HepG2 (cell line): ENCODE measurements around the gene NOXO1. TPM values are rescaled to one million over a fixed set of nuclear protein-coding genes. Genes with fewer than 3 reads are reported as not detected.

Experiments used
- ATAC-seq: fragments of 200-7000 bp; cut with Tn5 transposase; 3 replicates; pipeline ENCODE4 v1.9.1; 2020; ENCODE audit warnings: mild to moderate bottlenecking, moderate library complexity
- BruUV-seq: library from RNA; stranded (reverse); fragments of 400-500 nt; replicated peaks from 2 replicates; lab custom pipeline; 2021; lab: Mats Ljungman, UMichigan
- CTCF ChIA-PET: fragments of 300-600 bp; formaldehyde crosslinking; extraction: SDS; loops from one replicate; lab custom pipeline; 2021; ENCODE audit warnings: low total read pairs, inconsistent platforms, low intra/inter-chr PET ratio; lab: Yijun Ruan, JAX
- POLR2A ChIA-PET: fragments of 350-600 bp; sonication (Branson Sonifier 250); formaldehyde crosslinking; loops from one replicate; lab custom pipeline; 2020; ENCODE audit warnings: antibody characterized with exemption, inconsistent platforms; lab: Yijun Ruan, JAX
- DNase-seq: peaks from one replicate; pipeline ENCODE4 v3.0.0-alpha.2; 2015; ENCODE audit warnings: low spot score
- FAIRE-seq: peaks from 3 replicates; lab custom pipeline; 2011; peaks lifted over from hg19 to GRCh38; lab: Jason Lieb, UNC
- H2AFZ ChIP-seq: one replicate; pipeline ENCODE4 v1.6.1; 2011; ENCODE audit warnings: low read length, inconsistent platforms
- H3K27ac ChIP-seq: fragments of 300-600 bp; 3 replicates; pipeline ENCODE4 v1.8.0; 2011; ENCODE audit warnings: mixed run types, mild to moderate bottlenecking, mixed read lengths, low read length, inconsistent platforms; ENCODE audit not compliant: insufficient read depth; ENCODE audit errors: extremely low read length
- H3K27me3 ChIP-seq, 2 experiments: fragments of 200-600 bp in 1 of 2; 2 replicates in 1 of 2; 3 replicates in 1 of 2; pipeline versions ENCODE4 v1.6.0 to v1.8.0; 2011; ENCODE audit warnings: low read length in 2 of 2, mild to moderate bottlenecking in 2 of 2, moderate library complexity in 2 of 2, inconsistent platforms in 1 of 2; ENCODE audit not compliant: insufficient read depth in 2 of 2, control insufficient read depth in 1 of 2
- H3K36me3 ChIP-seq, 2 experiments: fragments of 200-600 bp in 1 of 2; replicated peaks in 1 of 2; 2 replicates in 1 of 2; 3 replicates in 1 of 2; pipeline versions ENCODE4 v1.5.1 to v1.8.0; 2011; ENCODE audit warnings: low read length in 2 of 2, inconsistent platforms in 1 of 2; ENCODE audit not compliant: insufficient read depth in 2 of 2, control insufficient read depth in 1 of 2
- H3K4me1 ChIP-seq: 2 replicates; pipeline ENCODE4 v1.5.1; 2012; ENCODE audit warnings: low read length, inconsistent platforms; ENCODE audit not compliant: insufficient read depth
- H3K4me2 ChIP-seq: 2 replicates; pipeline ENCODE4 v1.6.0; 2011; ENCODE audit warnings: low read depth, low read length, inconsistent platforms
- H3K4me3 ChIP-seq, 3 experiments: fragments of 200-600 bp in 1 of 3; sonication (generic), shearing (Covaris generic) in 1 of 3; replicated peaks in 1 of 3; 2 replicates each; pipeline ENCODE4 v1.5.1; 2011 to 2016; ENCODE audit warnings: low read length in 3 of 3, inconsistent platforms in 2 of 3, low read depth in 2 of 3, mild to moderate bottlenecking in 2 of 3, control low read depth in 1 of 3, mixed read lengths in 1 of 3; ENCODE audit not compliant: insufficient read depth in 1 of 3
- H3K79me2 ChIP-seq: one replicate; pipeline ENCODE4 v1.6.1; 2011; ENCODE audit warnings: low read length, inconsistent platforms; ENCODE audit not compliant: insufficient read depth
- H3K9ac ChIP-seq: 2 replicates; pipeline ENCODE4 v1.6.0; 2011; ENCODE audit warnings: mild to moderate bottlenecking, low read depth, low read length, inconsistent platforms; ENCODE audit not compliant: insufficient read depth
- H3K9me3 ChIP-seq: 2 replicates; pipeline ENCODE4 v1.5.1; 2012; ENCODE audit warnings: mild to moderate bottlenecking, low read length
- H4K20me1 ChIP-seq: 2 replicates; pipeline ENCODE4 v1.6.0; 2011; ENCODE audit warnings: inconsistent platforms, mild to moderate bottlenecking, low read length, moderate library complexity; ENCODE audit not compliant: insufficient read depth
- MEF2D ChIP-seq: sonication (generic); formaldehyde crosslinking; IDR thresholded peaks from 2 replicates; pipeline ENCODE4 v1.5.1; 2020; ENCODE audit warnings: mild to moderate bottlenecking, missing genetic modification reagents
- SPEN ChIP-seq: sonication (generic); formaldehyde crosslinking; IDR thresholded peaks from 2 replicates; pipeline ENCODE4 v1.5.1; 2020; ENCODE audit warnings: low read depth, mild to moderate bottlenecking, missing genetic modification reagents
- ZNF572 ChIP-seq: sonication (generic); formaldehyde crosslinking; IDR thresholded peaks from 2 replicates; pipeline ENCODE4 v1.5.1; 2020; ENCODE audit warnings: mild to moderate bottlenecking, missing genetic modification reagents
- ZNF605 ChIP-seq: sonication (generic); formaldehyde crosslinking; IDR thresholded peaks from 2 replicates; pipeline ENCODE4 v1.8.0; 2022; ENCODE audit warnings: mild to moderate bottlenecking, missing genetic modification reagents
- ZSCAN21 ChIP-seq: sonication (generic); formaldehyde crosslinking; IDR thresholded peaks from 2 replicates; pipeline ENCODE4 v1.8.0; 2022; ENCODE audit warnings: mild to moderate bottlenecking, missing genetic modification reagents, moderate library complexity, borderline replicate concordance
- WGBS: methylation state at CpG from one replicate; pipeline ENCODE4 v1.1.6; 2017; ENCODE audit warnings: low lambda C conversion rate; 5-methylcytosine and 5-hydroxymethylcytosine counted together
- in situ Hi-C: cut with HindIII; loops from 2 replicates; pipeline ENCODE4 v1.10.0; 2017; ENCODE audit warnings: low pct_unique_long_range_greater_than_20kb; ENCODE audit not compliant: extremely low pct_ligation_motif_present
- intact Hi-C: fragments of 100-400 bp; cut with micrococcal nuclease; formaldehyde crosslinking; loops from one replicate; pipeline ENCODE4 v1.10.0; 2022; ENCODE audit not compliant: unreplicated experiment
- polyA plus RNA-seq, 8 experiments: library from polyadenylated mRNA; depleted of rRNA in 3 of 8; stranded (reverse) in 7 of 8; unstranded in 1 of 8; fragments of >200 nt; fragmentation: Illumina TruSeq in 4 of 8; extraction: Trizol in 4 of 8; gene quantifications; 2 replicates each; pipeline versions ENCODE4 v1.2.1 to v1.2.3, GENCODE V29; 2011 to 2016; ENCODE audit warnings: low read depth in 4 of 8, missing spikeins in 1 of 8, mixed read lengths in 1 of 8; ENCODE audit not compliant: insufficient read depth in 1 of 8
- total RNA-seq, 5 experiments: library from RNA; depleted of rRNA; stranded (reverse); fragments of >200 nt; fragmentation: Illumina TruSeq; extraction: Trizol; gene quantifications; 2 replicates each; pipeline ENCODE4 v1.2.3, GENCODE V29; 2016; ENCODE audit warnings: low read depth in 1 of 5
- TF ChIP-seq, protein P1 (sequence below), 2 experiments: sonication (generic) in 1 of 2; formaldehyde crosslinking in 1 of 2; IDR thresholded peaks; 2 replicates each; pipeline versions ENCODE4 v1.5.1 to v1.6.1; 2011 to 2020; ENCODE audit warnings: borderline replicate concordance in 1 of 2, low read depth in 1 of 2, low read length in 1 of 2, mild to moderate bottlenecking in 1 of 2, missing genetic modification reagents in 1 of 2, moderate library complexity in 1 of 2
- TF ChIP-seq, protein P2 (sequence below): sonication (generic); formaldehyde crosslinking; IDR thresholded peaks from 2 replicates; pipeline ENCODE4 v1.4.0; 2020; ENCODE audit warnings: missing genetic modification reagents
- TF ChIP-seq, protein P3 (sequence below): sonication (generic); formaldehyde crosslinking; IDR thresholded peaks from 2 replicates; pipeline ENCODE4 v1.4.0; 2020; ENCODE audit warnings: missing genetic modification reagents, borderline replicate concordance
- TF ChIP-seq, protein P4 (sequence below): sonication (generic); formaldehyde crosslinking; IDR thresholded peaks from 2 replicates; pipeline ENCODE4 v1.4.0; 2020; ENCODE audit warnings: missing genetic modification reagents
- TF ChIP-seq, protein P5 (sequence below): fragments of 450-650 bp; IDR thresholded peaks from 2 replicates; pipeline ENCODE4 v1.6.1; 2016

NOXO1 gene
- total and polyA plus RNA-seq, 2 of the 13 experiments (the other 11 are each of a cell fraction or from before 2014, with no cell fraction given): 0.69 to 1.4 TPM

DNA sequence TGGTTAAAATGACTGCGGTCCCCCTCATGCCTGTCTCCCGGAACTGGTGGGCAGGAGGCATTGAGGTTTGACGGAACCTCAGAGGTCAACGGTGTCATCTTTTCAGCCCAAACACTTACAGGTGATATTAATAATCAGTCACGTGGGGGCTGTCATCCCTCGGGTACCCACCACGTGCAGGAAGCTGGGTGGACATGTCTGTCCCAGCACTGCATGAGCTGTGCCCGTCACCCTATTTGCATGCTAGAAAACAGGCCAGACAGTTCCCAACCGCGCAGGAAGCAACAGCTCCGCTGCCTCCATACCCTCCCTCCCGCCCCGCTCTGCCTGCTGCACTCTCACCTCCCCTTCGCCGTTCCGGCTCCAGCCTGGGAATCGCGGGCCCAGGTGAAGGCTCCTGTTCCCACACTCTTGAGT is 9.9 kb upstream of the NOXO1 start:
- POLR2A ChIA-PET: interaction anchor here (0.8 to 2.0 kb wide), 7 partner anchors 13 to 164 kb away, joined by 3 to 13 read pairs (median 5); partner anchors contain the start of genes RPS2 and TRAF7
- no peak overlapping the region for H2AFZ ChIP-seq
- peak overlapping the region; percentile 60; the same call in 1 of the 2 replicates for H3K9ac ChIP-seq
- no peak for FAIRE-seq
- H3K36me3 ChIP-seq: peaks cover 6 to 9% of the 10 kb centered on the region in 2 experiments; a peak in 4 of 5 replicates
- in situ Hi-C loops (no loop called here), intact Hi-C loops (no loop called here)
- CTCF ChIA-PET: no interaction called here
- peak overlapping the region; percentile 60 to 82 (median 77) for H3K4me3 ChIP-seq
- H4K20me1 ChIP-seq: no peaks in the 10 kb centered on the region
- peak; percentile 14; the same call in 2 of the 3 replicates for ATAC-seq
- no peak overlapping the region for H3K27ac ChIP-seq
- peaks cover 57% of the 10 kb centered on the region for H3K4me1 ChIP-seq
- peak overlapping the region; percentile 95 for H3K4me2 ChIP-seq
- no peak for DNase-seq
- 59% methylated on average over 5 of the region's 18 CpGs for WGBS
- H3K9me3 ChIP-seq: no peaks in the 10 kb centered on the region
- no peaks in the 10 kb centered on the region for H3K79me2 ChIP-seq
- no TSS peak for BruUV-seq
- peaks cover 0 to 8% of the 10 kb centered on the region in 2 experiments; a peak in 2 of 5 replicates for H3K27me3 ChIP-seq
- TF ChIP-seq ZNF572 (CRISPR knock-in tag): no peak
- TF ChIP-seq SPEN (CRISPR knock-in tag): peak; percentile 21; the same call in 1 of the 2 replicates
- TF ChIP-seq MEF2D: 0 out of 2 replicates have a peak, but pooled peaks have one; percentile 37
- TF ChIP-seq, protein P1, sequence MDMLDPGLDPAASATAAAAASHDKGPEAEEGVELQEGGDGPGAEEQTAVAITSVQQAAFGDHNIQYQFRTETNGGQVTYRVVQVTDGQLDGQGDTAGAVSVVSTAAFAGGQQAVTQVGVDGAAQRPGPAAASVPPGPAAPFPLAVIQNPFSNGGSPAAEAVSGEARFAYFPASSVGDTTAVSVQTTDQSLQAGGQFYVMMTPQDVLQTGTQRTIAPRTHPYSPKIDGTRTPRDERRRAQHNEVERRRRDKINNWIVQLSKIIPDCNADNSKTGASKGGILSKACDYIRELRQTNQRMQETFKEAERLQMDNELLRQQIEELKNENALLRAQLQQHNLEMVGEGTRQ (IDR thresholded peaks at IDR 0.05; ENCODE audit: low read depth, low read length): peak; percentile 46; the same call in 1 of the 2 replicates
- TF ChIP-seq, protein P1 (CRISPR knock-in tag; IDR thresholded peaks at IDR 0.05; ENCODE audit: borderline replicate concordance): 0 out of 2 replicates have a peak, but pooled peaks have one; percentile 14
- TF ChIP-seq, protein P2, sequence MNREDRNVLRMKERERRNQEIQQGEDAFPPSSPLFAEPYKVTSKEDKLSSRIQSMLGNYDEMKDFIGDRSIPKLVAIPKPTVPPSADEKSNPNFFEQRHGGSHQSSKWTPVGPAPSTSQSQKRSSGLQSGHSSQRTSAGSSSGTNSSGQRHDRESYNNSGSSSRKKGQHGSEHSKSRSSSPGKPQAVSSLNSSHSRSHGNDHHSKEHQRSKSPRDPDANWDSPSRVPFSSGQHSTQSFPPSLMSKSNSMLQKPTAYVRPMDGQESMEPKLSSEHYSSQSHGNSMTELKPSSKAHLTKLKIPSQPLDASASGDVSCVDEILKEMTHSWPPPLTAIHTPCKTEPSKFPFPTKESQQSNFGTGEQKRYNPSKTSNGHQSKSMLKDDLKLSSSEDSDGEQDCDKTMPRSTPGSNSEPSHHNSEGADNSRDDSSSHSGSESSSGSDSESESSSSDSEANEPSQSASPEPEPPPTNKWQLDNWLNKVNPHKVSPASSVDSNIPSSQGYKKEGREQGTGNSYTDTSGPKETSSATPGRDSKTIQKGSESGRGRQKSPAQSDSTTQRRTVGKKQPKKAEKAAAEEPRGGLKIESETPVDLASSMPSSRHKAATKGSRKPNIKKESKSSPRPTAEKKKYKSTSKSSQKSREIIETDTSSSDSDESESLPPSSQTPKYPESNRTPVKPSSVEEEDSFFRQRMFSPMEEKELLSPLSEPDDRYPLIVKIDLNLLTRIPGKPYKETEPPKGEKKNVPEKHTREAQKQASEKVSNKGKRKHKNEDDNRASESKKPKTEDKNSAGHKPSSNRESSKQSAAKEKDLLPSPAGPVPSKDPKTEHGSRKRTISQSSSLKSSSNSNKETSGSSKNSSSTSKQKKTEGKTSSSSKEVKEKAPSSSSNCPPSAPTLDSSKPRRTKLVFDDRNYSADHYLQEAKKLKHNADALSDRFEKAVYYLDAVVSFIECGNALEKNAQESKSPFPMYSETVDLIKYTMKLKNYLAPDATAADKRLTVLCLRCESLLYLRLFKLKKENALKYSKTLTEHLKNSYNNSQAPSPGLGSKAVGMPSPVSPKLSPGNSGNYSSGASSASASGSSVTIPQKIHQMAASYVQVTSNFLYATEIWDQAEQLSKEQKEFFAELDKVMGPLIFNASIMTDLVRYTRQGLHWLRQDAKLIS (CRISPR knock-in tag): no peak
- 0 out of 2 replicates have a peak, but pooled peaks have one; percentile 19 for TF ChIP-seq ZSCAN21 (CRISPR knock-in tag)
- TF ChIP-seq, protein P3, sequence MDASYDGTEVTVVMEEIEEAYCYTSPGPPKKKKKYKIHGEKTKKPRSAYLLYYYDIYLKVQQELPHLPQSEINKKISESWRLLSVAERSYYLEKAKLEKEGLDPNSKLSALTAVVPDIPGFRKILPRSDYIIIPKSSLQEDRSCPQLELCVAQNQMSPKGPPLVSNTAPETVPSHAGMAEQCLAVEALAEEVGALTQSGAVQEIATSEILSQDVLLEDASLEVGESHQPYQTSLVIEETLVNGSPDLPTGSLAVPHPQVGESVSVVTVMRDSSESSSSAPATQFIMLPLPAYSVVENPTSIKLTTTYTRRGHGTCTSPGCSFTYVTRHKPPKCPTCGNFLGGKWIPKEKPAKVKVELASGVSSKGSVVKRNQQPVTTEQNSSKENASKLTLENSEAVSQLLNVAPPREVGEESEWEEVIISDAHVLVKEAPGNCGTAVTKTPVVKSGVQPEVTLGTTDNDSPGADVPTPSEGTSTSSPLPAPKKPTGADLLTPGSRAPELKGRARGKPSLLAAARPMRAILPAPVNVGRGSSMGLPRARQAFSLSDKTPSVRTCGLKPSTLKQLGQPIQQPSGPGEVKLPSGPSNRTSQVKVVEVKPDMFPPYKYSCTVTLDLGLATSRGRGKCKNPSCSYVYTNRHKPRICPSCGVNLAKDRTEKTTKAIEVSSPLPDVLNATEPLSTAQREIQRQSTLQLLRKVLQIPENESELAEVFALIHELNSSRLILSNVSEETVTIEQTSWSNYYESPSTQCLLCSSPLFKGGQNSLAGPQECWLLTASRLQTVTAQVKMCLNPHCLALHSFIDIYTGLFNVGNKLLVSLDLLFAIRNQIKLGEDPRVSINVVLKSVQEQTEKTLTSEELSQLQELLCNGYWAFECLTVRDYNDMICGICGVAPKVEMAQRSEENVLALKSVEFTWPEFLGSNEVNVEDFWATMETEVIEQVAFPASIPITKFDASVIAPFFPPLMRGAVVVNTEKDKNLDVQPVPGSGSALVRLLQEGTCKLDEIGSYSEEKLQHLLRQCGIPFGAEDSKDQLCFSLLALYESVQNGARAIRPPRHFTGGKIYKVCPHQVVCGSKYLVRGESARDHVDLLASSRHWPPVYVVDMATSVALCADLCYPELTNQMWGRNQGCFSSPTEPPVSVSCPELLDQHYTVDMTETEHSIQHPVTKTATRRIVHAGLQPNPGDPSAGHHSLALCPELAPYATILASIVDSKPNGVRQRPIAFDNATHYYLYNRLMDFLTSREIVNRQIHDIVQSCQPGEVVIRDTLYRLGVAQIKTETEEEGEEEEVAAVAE (CRISPR knock-in tag): no peak
- 0 out of 2 replicates have a peak, but pooled peaks have one; percentile 28 for TF ChIP-seq ZNF605
- TF ChIP-seq, protein P4, sequence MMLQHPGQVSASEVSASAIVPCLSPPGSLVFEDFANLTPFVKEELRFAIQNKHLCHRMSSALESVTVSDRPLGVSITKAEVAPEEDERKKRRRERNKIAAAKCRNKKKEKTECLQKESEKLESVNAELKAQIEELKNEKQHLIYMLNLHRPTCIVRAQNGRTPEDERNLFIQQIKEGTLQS (CRISPR knock-in tag): no peak
- TF ChIP-seq, protein P5, sequence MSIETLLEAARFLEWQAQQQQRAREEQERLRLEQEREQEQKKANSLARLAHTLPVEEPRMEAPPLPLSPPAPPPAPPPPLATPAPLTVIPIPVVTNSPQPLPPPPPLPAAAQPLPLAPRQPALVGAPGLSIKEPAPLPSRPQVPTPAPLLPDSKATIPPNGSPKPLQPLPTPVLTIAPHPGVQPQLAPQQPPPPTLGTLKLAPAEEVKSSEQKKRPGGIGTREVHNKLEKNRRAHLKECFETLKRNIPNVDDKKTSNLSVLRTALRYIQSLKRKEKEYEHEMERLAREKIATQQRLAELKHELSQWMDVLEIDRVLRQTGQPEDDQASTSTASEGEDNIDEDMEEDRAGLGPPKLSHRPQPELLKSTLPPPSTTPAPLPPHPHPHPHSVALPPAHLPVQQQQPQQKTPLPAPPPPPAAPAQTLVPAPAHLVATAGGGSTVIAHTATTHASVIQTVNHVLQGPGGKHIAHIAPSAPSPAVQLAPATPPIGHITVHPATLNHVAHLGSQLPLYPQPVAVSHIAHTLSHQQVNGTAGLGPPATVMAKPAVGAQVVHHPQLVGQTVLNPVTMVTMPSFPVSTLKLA: peak; percentile 96
